ENCODE measurements around the gene MTX2. TPM values are rescaled to one million over a fixed set of nuclear protein-coding genes. Genes with fewer than 3 reads are reported as not detected.

MTX2 gene
- polyA plus RNA-seq, 1 experiment, result 47.4 TPM

- Histone ChIP-seq H3K27me3 (ENCODE audit: control insufficient read depth, insufficient read depth, low read length) (peaks cover 2% of the 10 kb centered on the region), H3K4me3 (ENCODE audit: low read depth, low read length) (no peak overlapping the region), H3K9me3 (ENCODE audit: control insufficient read depth, insufficient read depth, low read length) (no peaks in the 10 kb centered on the region), H3K27ac (ENCODE audit: low read depth, low read length) (no peak overlapping the region)
- no peak for TF ChIP-seq CTCF (IDR thresholded peaks at IDR 0.05; ENCODE audit: low read depth, low read length)
- DNase-seq (ENCODE audit: low read depth, low spot score), result no peak
- ChIA-PET CTCF (no interaction called here), POLR2A (no interaction called here)
Measured at GRCh38 chr2:176239031-176239430, 30.2 kb upstream of the MTX2 start.

GRCh38 chr2:176240301-176240700, 28.9 kb upstream of the MTX2 start:
- CTCF ChIA-PET, result no interaction called here

GRCh38 chr2:176242276-176242675, 27.0 kb upstream of the MTX2 start:
- CTCF ChIA-PET, result no interaction called here

More at GRCh38 chr2:176240301-176240700, 28.9 kb upstream of the MTX2 start:
- TF ChIP-seq CTCF (IDR thresholded peaks at IDR 0.05; ENCODE audit: low read depth, low read length), result no peak
- Histone ChIP-seq H3K4me3 (ENCODE audit: low read depth, low read length) (no peak overlapping the region), H3K27ac (ENCODE audit: low read depth, low read length) (no peak overlapping the region), H3K9me3 (ENCODE audit: control insufficient read depth, insufficient read depth, low read length) (no peaks in the 10 kb centered on the region), H3K27me3 (ENCODE audit: control insufficient read depth, insufficient read depth, low read length) (peaks cover 4% of the 10 kb centered on the region)
- POLR2A ChIA-PET, result no interaction called here
- DNase-seq (ENCODE audit: low read depth, low spot score), result no peak

GRCh38 chr2:176246331-176246730, 22.9 kb upstream of the MTX2 start:
- Histone ChIP-seq H3K9me3 (ENCODE audit: control insufficient read depth, insufficient read depth, low read length) (no peaks in the 10 kb centered on the region), H3K27me3 (ENCODE audit: control insufficient read depth, insufficient read depth, low read length) (peaks cover 4% of the 10 kb centered on the region), H3K4me3 (ENCODE audit: low read depth, low read length) (no peak overlapping the region), H3K27ac (ENCODE audit: low read depth, low read length) (no peak overlapping the region)
- POLR2A ChIA-PET, result no interaction called here
- DNase-seq (ENCODE audit: low read depth, low spot score), result no peak
- TF ChIP-seq CTCF (IDR thresholded peaks at IDR 0.05; ENCODE audit: low read depth, low read length), result no peak
- CTCF ChIA-PET, result interaction anchor here (2.4 kb wide), 1 partner anchor 209 kb away, joined by 11 read pairs; no protein-coding TSS in a partner anchor

More at GRCh38 chr2:176242276-176242675, 27.0 kb upstream of the MTX2 start:
- POLR2A ChIA-PET, result no interaction called here
- no peak overlapping the region for H3K27ac ChIP-seq (ENCODE audit: low read depth, low read length)
- H3K27me3 ChIP-seq (ENCODE audit: control insufficient read depth, insufficient read depth, low read length), result peaks cover 4% of the 10 kb centered on the region
- H3K4me3 ChIP-seq (ENCODE audit: low read depth, low read length), result no peak overlapping the region
- no peaks in the 10 kb centered on the region for H3K9me3 ChIP-seq (ENCODE audit: control insufficient read depth, insufficient read depth, low read length)
- DNase-seq (ENCODE audit: low read depth, low spot score), result no peak
- TF ChIP-seq CTCF (IDR thresholded peaks at IDR 0.05; ENCODE audit: low read depth, low read length), result no peak

GRCh38 chr2:176247859-176248258, 21.4 kb upstream of the MTX2 start:
- Histone ChIP-seq H3K4me3 (ENCODE audit: low read depth, low read length) (no peak overlapping the region), H3K27me3 (ENCODE audit: control insufficient read depth, insufficient read depth, low read length) (peaks cover 2% of the 10 kb centered on the region), H3K27ac (ENCODE audit: low read depth, low read length) (no peak overlapping the region), H3K9me3 (ENCODE audit: control insufficient read depth, insufficient read depth, low read length) (no peaks in the 10 kb centered on the region)
- DNase-seq (ENCODE audit: low read depth, low spot score), result no peak
- ChIA-PET CTCF (interaction anchor here (1.1 to 2.4 kb wide), 2 partner anchors 207 to 404 kb away, joined by 3 to 11 read pairs; no protein-coding TSS in a partner anchor), POLR2A (no interaction called here)
- TF ChIP-seq CTCF (IDR thresholded peaks at IDR 0.05; ENCODE audit: low read depth, low read length), result no peak
